ENCODE measurements around the gene SAXO1. TPM values are rescaled to one million over a fixed set of nuclear protein-coding genes. Genes with fewer than 3 reads are reported as not detected.

SAXO1 gene
- total RNA-seq, 1 experiment from 2014 or later: 0.09 TPM

DNA sequence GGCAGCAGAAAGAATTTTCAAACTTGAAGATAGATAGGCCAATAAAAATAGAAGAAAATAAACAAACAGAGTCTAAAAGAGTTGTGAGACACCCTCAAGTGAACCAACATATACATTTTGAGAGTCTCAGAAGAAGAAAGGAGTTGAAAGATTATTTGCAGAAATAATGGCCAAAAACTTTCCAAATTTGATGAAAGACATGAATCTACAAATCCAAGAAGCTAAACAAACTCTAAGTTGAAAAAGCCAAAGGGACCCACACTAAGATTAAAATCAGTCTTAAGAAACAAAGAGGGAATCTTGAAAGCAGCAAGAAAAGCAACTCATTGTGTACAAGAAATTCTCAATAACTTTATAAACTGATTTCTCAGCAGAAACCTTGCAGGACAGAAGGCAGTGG, 137.0 kb downstream of the SAXO1 start:
- H3K27me3 Mint-ChIP-seq (ENCODE audit: low read depth): no peaks in the 10 kb centered on the region
- no peak for ATAC-seq
- no peak overlapping the region for H3K27ac Mint-ChIP-seq
- peaks cover 8% of the 10 kb centered on the region for H3K4me1 Mint-ChIP-seq
- H3K36me3 Mint-ChIP-seq: no peaks in the 10 kb centered on the region
- peaks cover 12% of the 10 kb centered on the region for H3K9me3 Mint-ChIP-seq
- H3K4me3 Mint-ChIP-seq: no peak overlapping the region
- no peak for DNase-seq (ENCODE audit: low spot score)
- ChIA-PET CTCF (no interaction called here), POLR2A (no interaction called here)
- TF ChIP-seq SOX15 (CRISPR knock-in tag; IDR thresholded peaks at IDR 0.05) (no peak), JAZF1 (CRISPR knock-in tag; IDR thresholded peaks at IDR 0.05) (no peak), GABPB1 (CRISPR knock-in tag; IDR thresholded peaks at IDR 0.05) (no peak), JUN (CRISPR knock-in tag; IDR thresholded peaks at IDR 0.05) (no peak), ETV6 (CRISPR knock-in tag; IDR thresholded peaks at IDR 0.05) (no peak), ZBTB21 (CRISPR knock-in tag; IDR thresholded peaks at IDR 0.05; ENCODE audit: borderline replicate concordance) (no peak), ELF4 (CRISPR knock-in tag; IDR thresholded peaks at IDR 0.05; ENCODE audit: low read depth) (no peak), MYBL2 (CRISPR knock-in tag; IDR thresholded peaks at IDR 0.05) (no peak), CREM (CRISPR knock-in tag; IDR thresholded peaks at IDR 0.05) (no peak), RORB (CRISPR knock-in tag; IDR thresholded peaks at IDR 0.05) (no peak)
- TF ChIP-seq, protein P1, sequence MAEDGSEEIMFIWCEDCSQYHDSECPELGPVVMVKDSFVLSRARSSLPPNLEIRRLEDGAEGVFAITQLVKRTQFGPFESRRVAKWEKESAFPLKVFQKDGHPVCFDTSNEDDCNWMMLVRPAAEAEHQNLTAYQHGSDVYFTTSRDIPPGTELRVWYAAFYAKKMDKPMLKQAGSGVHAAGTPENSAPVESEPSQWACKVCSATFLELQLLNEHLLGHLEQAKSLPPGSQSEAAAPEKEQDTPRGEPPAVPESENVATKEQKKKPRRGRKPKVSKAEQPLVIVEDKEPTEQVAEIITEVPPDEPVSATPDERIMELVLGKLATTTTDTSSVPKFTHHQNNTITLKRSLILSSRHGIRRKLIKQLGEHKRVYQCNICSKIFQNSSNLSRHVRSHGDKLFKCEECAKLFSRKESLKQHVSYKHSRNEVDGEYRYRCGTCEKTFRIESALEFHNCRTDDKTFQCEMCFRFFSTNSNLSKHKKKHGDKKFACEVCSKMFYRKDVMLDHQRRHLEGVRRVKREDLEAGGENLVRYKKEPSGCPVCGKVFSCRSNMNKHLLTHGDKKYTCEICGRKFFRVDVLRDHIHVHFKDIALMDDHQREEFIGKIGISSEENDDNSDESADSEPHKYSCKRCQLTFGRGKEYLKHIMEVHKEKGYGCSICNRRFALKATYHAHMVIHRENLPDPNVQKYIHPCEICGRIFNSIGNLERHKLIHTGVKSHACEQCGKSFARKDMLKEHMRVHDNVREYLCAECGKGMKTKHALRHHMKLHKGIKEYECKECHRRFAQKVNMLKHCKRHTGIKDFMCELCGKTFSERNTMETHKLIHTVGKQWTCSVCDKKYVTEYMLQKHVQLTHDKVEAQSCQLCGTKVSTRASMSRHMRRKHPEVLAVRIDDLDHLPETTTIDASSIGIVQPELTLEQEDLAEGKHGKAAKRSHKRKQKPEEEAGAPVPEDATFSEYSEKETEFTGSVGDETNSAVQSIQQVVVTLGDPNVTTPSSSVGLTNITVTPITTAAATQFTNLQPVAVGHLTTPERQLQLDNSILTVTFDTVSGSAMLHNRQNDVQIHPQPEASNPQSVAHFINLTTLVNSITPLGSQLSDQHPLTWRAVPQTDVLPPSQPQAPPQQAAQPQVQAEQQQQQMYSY (CRISPR knock-in tag; IDR thresholded peaks at IDR 0.05): no peak
- TF ChIP-seq, protein P2, sequence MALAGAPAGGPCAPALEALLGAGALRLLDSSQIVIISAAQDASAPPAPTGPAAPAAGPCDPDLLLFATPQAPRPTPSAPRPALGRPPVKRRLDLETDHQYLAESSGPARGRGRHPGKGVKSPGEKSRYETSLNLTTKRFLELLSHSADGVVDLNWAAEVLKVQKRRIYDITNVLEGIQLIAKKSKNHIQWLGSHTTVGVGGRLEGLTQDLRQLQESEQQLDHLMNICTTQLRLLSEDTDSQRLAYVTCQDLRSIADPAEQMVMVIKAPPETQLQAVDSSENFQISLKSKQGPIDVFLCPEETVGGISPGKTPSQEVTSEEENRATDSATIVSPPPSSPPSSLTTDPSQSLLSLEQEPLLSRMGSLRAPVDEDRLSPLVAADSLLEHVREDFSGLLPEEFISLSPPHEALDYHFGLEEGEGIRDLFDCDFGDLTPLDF (CRISPR knock-in tag; IDR thresholded peaks at IDR 0.05): no peak
- TF ChIP-seq, protein P3, sequence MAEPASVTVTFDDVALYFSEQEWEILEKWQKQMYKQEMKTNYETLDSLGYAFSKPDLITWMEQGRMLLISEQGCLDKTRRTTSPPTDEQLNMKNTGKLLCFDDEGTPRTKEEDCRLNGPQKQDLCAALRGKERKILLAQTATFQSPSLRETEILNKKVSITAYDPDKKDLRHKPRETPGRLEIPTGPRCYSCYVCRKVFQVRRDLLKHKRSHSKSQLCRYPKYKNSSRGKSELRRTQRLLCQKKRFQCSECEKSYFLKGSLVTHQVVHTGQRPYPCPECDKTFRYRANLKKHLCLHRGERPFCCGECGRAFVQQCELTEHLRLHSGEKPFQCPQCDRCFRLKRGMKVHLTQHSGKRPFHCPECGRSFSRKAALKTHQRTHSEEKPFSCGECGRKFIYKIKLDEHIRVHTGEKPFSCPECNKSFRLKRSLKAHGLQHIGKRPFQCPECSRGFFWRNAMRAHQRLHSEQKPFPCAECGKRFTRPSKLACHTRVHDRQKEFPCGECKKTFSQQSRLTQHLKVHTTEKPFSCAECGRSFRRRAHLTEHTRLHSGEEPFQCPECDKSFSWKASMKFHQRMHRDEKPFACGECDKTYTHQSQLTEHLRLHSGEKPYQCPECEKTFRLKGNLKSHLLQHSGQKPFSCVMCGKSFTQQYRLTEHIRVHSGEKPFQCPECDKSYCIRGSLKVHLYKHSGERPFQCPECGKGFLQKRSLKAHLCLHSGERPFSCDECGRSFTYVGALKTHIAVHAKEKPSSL (CRISPR knock-in tag; conservative IDR thresholded peaks at IDR 0.05): no peak
- TF ChIP-seq, protein P4, sequence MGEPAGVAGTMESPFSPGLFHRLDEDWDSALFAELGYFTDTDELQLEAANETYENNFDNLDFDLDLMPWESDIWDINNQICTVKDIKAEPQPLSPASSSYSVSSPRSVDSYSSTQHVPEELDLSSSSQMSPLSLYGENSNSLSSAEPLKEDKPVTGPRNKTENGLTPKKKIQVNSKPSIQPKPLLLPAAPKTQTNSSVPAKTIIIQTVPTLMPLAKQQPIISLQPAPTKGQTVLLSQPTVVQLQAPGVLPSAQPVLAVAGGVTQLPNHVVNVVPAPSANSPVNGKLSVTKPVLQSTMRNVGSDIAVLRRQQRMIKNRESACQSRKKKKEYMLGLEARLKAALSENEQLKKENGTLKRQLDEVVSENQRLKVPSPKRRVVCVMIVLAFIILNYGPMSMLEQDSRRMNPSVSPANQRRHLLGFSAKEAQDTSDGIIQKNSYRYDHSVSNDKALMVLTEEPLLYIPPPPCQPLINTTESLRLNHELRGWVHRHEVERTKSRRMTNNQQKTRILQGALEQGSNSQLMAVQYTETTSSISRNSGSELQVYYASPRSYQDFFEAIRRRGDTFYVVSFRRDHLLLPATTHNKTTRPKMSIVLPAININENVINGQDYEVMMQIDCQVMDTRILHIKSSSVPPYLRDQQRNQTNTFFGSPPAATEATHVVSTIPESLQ (CRISPR knock-in tag; IDR thresholded peaks at IDR 0.05): no peak
- TF ChIP-seq, protein P5, sequence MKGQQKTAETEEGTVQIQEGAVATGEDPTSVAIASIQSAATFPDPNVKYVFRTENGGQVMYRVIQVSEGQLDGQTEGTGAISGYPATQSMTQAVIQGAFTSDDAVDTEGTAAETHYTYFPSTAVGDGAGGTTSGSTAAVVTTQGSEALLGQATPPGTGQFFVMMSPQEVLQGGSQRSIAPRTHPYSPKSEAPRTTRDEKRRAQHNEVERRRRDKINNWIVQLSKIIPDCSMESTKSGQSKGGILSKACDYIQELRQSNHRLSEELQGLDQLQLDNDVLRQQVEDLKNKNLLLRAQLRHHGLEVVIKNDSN (CRISPR knock-in tag; IDR thresholded peaks at IDR 0.05): no peak
- TF ChIP-seq, protein P6, sequence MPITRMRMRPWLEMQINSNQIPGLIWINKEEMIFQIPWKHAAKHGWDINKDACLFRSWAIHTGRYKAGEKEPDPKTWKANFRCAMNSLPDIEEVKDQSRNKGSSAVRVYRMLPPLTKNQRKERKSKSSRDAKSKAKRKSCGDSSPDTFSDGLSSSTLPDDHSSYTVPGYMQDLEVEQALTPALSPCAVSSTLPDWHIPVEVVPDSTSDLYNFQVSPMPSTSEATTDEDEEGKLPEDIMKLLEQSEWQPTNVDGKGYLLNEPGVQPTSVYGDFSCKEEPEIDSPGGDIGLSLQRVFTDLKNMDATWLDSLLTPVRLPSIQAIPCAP (CRISPR knock-in tag; IDR thresholded peaks at IDR 0.05): no peak
- TF ChIP-seq, protein P7, sequence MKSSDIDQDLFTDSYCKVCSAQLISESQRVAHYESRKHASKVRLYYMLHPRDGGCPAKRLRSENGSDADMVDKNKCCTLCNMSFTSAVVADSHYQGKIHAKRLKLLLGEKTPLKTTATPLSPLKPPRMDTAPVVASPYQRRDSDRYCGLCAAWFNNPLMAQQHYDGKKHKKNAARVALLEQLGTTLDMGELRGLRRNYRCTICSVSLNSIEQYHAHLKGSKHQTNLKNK (CRISPR knock-in tag; IDR thresholded peaks at IDR 0.05): no peak
